Mucosa of stomach (tissue), 1 donor: ENCODE measurements around the gene ACTG2.
"Not testable (repeated sequence)": the region's sequence is repeated elsewhere in the genome, so short reads cannot be mapped to it uniquely, and the experiment has no call there.

ENCODE experiments used
- H3K27me3 ChIP-seq: one replicate; pipeline ENCODE4 v1.7.0; 2013; ENCODE audit warnings: mild to moderate bottlenecking, low read length; ENCODE audit not compliant: control insufficient read depth, insufficient read depth
- H3K36me3 ChIP-seq: one replicate; pipeline ENCODE4 v1.7.0; 2013; ENCODE audit warnings: low read length; ENCODE audit not compliant: control insufficient read depth, insufficient read depth
- H3K4me1 ChIP-seq: one replicate; pipeline ENCODE4 v1.7.0; 2013; ENCODE audit warnings: mild to moderate bottlenecking, low read length; ENCODE audit not compliant: control insufficient read depth, insufficient read depth
- H3K4me3 ChIP-seq: one replicate; pipeline ENCODE4 v1.7.0; 2013; ENCODE audit warnings: low read length
- H3K9ac ChIP-seq: one replicate; pipeline ENCODE4 v1.7.0; 2013; ENCODE audit warnings: mild to moderate bottlenecking, low read length, moderate library complexity
- H3K9me3 ChIP-seq: one replicate; pipeline ENCODE4 v1.7.0; 2013; ENCODE audit warnings: mild to moderate bottlenecking, low read length, moderate library complexity; ENCODE audit not compliant: control insufficient read depth
- donor health status: Pancreatic carcinoma.

ACTG2 gene

GRCh38 chr2:73894877-73895276, 2.1 kb downstream of the ACTG2 start:
- Histone ChIP-seq H3K9ac (peak overlapping the region; percentile 49), H3K27me3 (no peaks in the 10 kb centered on the region), H3K4me3 (no peak overlapping the region)

DNA sequence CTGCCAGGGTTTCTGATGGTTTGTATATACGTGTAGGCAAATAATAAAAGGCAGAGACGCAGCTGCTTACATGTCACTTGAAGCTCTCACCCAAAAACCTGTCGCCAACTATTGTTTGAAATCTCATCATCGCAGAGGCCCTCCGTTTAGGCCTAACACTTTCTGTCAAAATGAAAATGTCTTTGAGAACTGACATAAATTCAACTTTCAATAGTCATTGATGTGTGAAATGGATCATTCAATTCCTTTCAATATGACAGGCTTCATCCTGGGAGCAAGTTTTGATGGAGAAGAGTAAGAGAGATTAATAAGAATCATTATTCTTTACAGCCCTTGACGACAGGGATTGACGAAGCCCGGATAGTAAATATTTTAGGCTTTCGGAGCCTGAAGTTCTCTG, 2.7 kb downstream of the ACTG2 start:
- Histone ChIP-seq H3K4me1 (peaks cover 5% of the 10 kb centered on the region), H3K4me3 (no peak overlapping the region), H3K36me3 (no peaks in the 10 kb centered on the region), H3K9ac (peak overlapping the region; percentile 12), H3K27me3 (no peaks in the 10 kb centered on the region), H3K9me3 (no peaks in the 10 kb centered on the region)

More at GRCh38 chr2:73894877-73895276, 2.1 kb downstream of the ACTG2 start:
- no peaks in the 10 kb centered on the region for H3K9me3 ChIP-seq
- H3K4me1 ChIP-seq, result peaks cover 5% of the 10 kb centered on the region
- no peaks in the 10 kb centered on the region for H3K36me3 ChIP-seq

DNA sequence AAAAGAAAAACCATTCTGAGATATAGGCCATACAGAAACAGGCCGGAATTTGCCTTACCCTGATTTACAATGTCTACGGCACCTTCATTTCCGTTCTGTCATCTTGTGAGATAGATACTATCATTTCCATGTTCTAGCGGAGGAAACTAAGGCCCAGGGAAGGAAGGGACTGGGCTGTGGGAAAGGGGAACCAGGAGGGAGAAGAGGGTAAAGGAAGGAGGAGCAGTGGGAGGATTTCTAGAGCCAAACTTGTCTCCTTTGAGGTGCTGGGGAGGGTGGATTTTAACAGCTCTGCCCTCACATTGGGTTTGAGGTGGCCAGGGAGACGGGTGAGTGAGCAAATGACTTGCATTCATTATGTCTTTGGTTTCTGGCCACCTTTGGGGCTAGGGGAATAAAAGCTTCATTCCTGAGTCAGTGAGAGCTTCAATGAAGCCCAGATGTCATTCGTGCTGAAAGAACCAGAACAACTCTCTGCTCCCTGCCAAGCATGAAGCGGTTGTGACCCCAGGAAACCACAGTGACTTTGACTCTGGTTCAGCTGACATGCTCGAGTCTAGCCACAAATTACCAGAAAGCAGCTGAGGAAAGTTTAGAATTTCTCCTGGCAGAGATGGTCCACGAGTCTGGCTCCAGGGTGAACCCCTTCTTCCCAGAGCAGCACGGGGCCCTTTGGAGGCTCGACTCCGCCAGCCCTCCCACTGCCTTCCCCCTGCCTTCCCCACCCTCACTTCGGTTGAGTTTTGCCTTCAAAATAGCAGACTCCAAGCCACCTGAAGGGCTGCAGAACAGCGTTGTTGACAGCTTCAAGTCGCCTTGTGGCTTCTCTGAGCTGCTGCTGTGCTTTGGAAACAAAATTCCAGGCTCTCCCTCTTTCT, 3.8 kb downstream of the ACTG2 start:
- Histone ChIP-seq H3K9ac (peak overlapping the region; percentile 7), H3K4me1 (peaks cover 5% of the 10 kb centered on the region), H3K36me3 (no peaks in the 10 kb centered on the region), H3K27me3 (no peaks in the 10 kb centered on the region), H3K9me3 (no peaks in the 10 kb centered on the region), H3K4me3 (no peak overlapping the region)

- H3K4me1 ChIP-seq, result peaks cover 5% of the 10 kb centered on the region
- H3K9ac ChIP-seq, result peak overlapping the region; percentile 7
These were observed 4.4 kb downstream of the ACTG2 start for GRCh38 chr2:73897240-73897583.

DNA sequence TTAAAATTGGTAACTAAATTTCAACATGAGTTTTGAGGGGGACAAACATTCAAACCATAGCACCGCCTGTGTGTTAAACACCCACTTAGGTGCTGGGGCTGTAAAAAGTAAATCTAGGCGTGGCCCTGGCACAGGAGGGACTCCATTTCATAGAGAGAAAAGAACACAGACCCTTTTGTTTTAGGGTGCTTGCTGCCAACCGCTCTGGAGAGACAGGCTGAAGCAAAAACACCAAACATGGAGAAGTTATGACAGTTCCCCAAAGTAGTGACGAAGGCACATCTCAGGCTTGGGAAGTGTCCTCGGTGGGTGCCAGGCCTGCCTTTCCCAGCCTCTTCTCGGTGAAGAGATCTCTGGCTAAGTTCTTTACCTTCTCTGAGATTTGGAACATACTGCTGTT, 5.1 kb downstream of the ACTG2 start:
- Histone ChIP-seq H3K4me1 (peaks cover 5% of the 10 kb centered on the region), H3K9me3 (no peaks in the 10 kb centered on the region), H3K27me3 (no peaks in the 10 kb centered on the region), H3K36me3 (no peaks in the 10 kb centered on the region), H3K9ac (no peak overlapping the region), H3K4me3 (no peak overlapping the region)

More at GRCh38 chr2:73897240-73897583, 4.4 kb downstream of the ACTG2 start:
- no peak overlapping the region for H3K4me3 ChIP-seq
- H3K27me3 ChIP-seq, result no peaks in the 10 kb centered on the region
- no peaks in the 10 kb centered on the region for H3K9me3 ChIP-seq
- H3K36me3 ChIP-seq, result no peaks in the 10 kb centered on the region

- Histone ChIP-seq H3K36me3 (no peaks in the 10 kb centered on the region), H3K9me3 (no peaks in the 10 kb centered on the region), H3K4me1 (peaks cover 5% of the 10 kb centered on the region), H3K9ac (no peak overlapping the region), H3K4me3 (no peak overlapping the region), H3K27me3 (no peaks in the 10 kb centered on the region)
These were observed 7.1 kb downstream of the ACTG2 start for GRCh38 chr2:73899801-73900336.

DNA sequence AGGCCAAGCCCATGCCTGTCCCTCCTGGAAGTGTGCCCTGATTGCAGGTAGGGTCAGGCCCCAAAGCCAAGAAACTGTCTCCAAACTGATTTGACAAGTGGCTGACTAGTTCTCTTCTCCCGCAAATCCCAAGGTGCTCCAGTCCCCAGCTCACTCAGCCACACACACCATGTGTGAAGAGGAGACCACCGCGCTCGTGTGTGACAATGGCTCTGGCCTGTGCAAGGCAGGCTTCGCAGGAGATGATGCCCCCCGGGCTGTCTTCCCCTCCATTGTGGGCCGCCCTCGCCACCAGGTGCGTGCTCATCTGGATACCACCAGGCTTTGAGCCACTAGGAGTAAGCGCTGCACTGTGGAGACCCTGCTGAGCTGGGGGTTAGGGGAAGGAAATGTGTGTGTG, 8.3 kb downstream of the ACTG2 start:
- Histone ChIP-seq H3K9ac (no peak overlapping the region), H3K36me3 (no peaks in the 10 kb centered on the region), H3K4me3 (no peak overlapping the region), H3K4me1 (peaks cover 5% of the 10 kb centered on the region), H3K27me3 (no peaks in the 10 kb centered on the region), H3K9me3 (no peaks in the 10 kb centered on the region)

- Histone ChIP-seq H3K9ac (no peak overlapping the region), H3K36me3 (no peaks in the 10 kb centered on the region), H3K4me1 (peaks cover 5% of the 10 kb centered on the region), H3K9me3 (no peaks in the 10 kb centered on the region), H3K4me3 (no peak overlapping the region), H3K27me3 (no peaks in the 10 kb centered on the region)
These were observed 9.5 kb downstream of the ACTG2 start for GRCh38 chr2:73902284-73902683.

DNA sequence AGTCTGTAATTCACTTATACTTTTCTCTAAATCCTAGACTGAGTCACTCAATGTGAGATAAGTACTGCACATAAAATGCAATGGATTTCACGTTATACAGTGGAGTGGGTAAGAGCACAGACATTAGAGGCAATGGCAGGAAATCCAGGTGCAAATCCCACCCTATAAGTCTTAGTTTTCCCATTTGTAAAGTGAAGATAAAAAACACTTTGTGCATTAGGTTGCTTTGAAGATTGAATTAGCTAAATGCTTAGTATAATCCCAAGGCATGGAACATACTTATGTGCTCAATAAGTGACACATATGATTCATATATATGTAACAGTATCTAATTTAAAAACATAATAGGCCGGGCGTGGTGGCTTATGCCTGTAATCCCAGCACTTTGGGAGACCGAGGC, 10.5 kb downstream of the ACTG2 start:
- Histone ChIP-seq H3K9me3 (no peaks in the 10 kb centered on the region), H3K27me3 (no peaks in the 10 kb centered on the region), H3K36me3 (no peaks in the 10 kb centered on the region), H3K9ac (no peak overlapping the region), H3K4me3 (no peak overlapping the region), H3K4me1 (no peaks in the 10 kb centered on the region)

DNA sequence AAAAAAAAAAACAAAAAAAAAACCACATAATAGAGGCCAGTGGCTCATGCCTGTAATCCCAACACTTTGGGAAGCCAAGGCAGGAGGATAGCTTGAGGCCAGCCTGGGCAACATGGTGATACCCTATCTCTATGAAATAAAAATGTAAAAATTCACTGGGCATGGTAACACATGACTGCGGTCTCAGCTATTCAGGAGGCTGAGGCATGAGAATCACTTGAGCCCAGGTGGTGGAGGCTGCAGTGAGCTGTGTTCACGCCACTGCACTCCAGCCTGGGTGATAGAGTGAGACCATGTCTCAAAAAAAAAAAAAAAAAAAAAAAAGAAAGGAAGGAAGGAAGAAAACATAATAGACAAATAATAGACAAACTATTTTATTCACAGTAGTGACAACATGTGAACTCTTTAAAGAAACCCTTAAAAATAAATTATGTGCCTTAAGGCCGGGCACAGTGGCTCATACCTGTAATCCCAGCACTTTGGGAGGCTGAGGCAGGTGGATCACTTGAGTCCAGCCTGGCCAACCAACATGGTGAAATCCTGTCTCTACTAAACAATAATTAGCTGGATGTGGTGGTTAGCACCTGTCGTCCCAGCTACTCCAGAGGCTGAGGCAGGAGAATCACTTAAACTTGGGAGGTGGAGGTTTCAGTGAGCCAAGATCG, 11.3 kb downstream of the ACTG2 start:
- H3K27me3 ChIP-seq, H3K36me3 ChIP-seq, H3K9ac ChIP-seq, H3K4me1 ChIP-seq, H3K4me3 ChIP-seq, H3K9me3 ChIP-seq: not testable (repeated sequence)

GRCh38 chr2:73904952-73905351, 12.1 kb downstream of the ACTG2 start:
- Histone ChIP-seq H3K9me3 (no peaks in the 10 kb centered on the region), H3K4me1 (no peaks in the 10 kb centered on the region), H3K9ac (no peak overlapping the region), H3K36me3 (no peaks in the 10 kb centered on the region), H3K4me3 (no peak overlapping the region), H3K27me3 (no peaks in the 10 kb centered on the region)

GRCh38 chr2:73906847-73907505, 14.2 kb downstream of the ACTG2 start:
- Histone ChIP-seq H3K27me3 (no peaks in the 10 kb centered on the region), H3K4me3 (no peak overlapping the region), H3K9ac (no peak overlapping the region), H3K4me1 (no peaks in the 10 kb centered on the region), H3K36me3 (no peaks in the 10 kb centered on the region), H3K9me3 (no peaks in the 10 kb centered on the region)
